Right cardiac atrium (tissue), 5 donors: ENCODE results near the gene VAT1L. TPM values are rescaled to one million over a fixed set of nuclear protein-coding genes. Genes with fewer than 3 reads are reported as not detected.

ENCODE experiments used
- ATAC-seq, 2 donors: fragments of 200-7000 bp; cut with Tn5 transposase; one replicate each; pipeline versions ENCODE4 v1.8.0 to v1.9.1; 2020; ENCODE audit warnings: moderate library complexity in 2 of 2, mild to moderate bottlenecking in 1 of 2
- DNase-seq, 3 donors: peaks; one replicate each; pipeline ENCODE4 v3.0.0-alpha.2; 2020
- H3K27ac ChIP-seq: one replicate; pipeline ENCODE4 v1.5.1; 2013; ENCODE audit warnings: mild to moderate bottlenecking, low read length, control low read depth, moderate library complexity
- H3K27me3 ChIP-seq: one replicate; pipeline ENCODE4 v1.6.1; 2013; ENCODE audit not compliant: control insufficient read depth, insufficient read depth
- H3K4me1 ChIP-seq: one replicate; pipeline ENCODE4 v1.6.1; 2013; ENCODE audit warnings: low read length; ENCODE audit not compliant: control insufficient read depth, insufficient read depth
- H3K4me3 ChIP-seq: one replicate; pipeline ENCODE4 v1.5.1; 2013; ENCODE audit warnings: low read length, control low read depth
- H3K9me3 ChIP-seq: one replicate; pipeline ENCODE4 v1.6.1; 2013; ENCODE audit warnings: low read length; ENCODE audit not compliant: control insufficient read depth
- WGBS: extraction: QIAGEN DNeasy Blood & Tissue Kit; methylation state at CpG from one replicate; pipeline ENCODE4 v1.1.7; 2013; 5-methylcytosine and 5-hydroxymethylcytosine counted together
- intact Hi-C, 4 donors: fragments of 100-400 bp; cut with DNase I; formaldehyde crosslinking; loops; one replicate each; pipeline versions ENCODE4 v1.11.0 to v1.14.0; 2022 to 2023
- polyA plus RNA-seq: library from polyadenylated mRNA; stranded (reverse); fragments of 200-250 nt; gene quantifications from one replicate; pipeline ENCODE4 v1.2.3, GENCODE V29; 2013
- total RNA-seq, 4 donors: library from RNA; stranded (reverse); fragmentation: NEBNext Ultra II Directional; extraction: Animal tissue kit (Norgen Biotek cat#: 25700); gene quantifications; one replicate each; pipeline ENCODE4 v1.2.1, GENCODE V29; 2021
- donor health status: healthy with polysubstance abuse.
- donor health status: DM: no; HTN: yes; CAD: no.
- donor health status: DM: no; HTN: no; CAD: no.
- donor health status: DM: no; HTN: yes; CAD: no; lungs with severe emphysema.
- donor health status: DM: yes; HTN: yes; CAD: no.

Gene VAT1L
- total and polyA plus RNA-seq, 5 donors, result 7.7 to 40.3 (median 14.5) TPM

DNA sequence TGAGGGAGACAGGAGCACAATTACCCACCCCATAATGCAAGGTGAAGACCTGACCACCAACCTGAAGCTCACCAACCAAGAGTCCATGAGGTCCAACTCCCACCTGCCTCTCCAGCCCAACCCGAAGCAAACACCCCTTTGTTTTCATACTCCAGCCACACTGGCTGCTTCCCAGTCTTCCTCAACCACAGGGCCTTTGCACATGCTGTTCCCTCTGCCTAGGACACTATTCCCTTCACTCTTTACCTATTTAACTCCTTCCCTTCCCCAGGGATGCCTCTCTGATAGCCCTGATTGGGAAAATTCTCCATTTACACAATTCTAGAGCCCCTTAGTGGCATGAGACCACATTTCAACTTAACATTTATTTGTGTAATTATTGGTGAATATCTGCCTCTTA lies 86.0 kb downstream of the VAT1L start:
- no peak overlapping the region for H3K4me3 ChIP-seq
- H3K27ac ChIP-seq, result no peak overlapping the region
- H3K4me1 ChIP-seq, result peaks cover 7% of the 10 kb centered on the region
- intact Hi-C loops, result no loop called here
- WGBS, result 81% methylated on average over 1 of the region's 1 CpG
- ATAC-seq, result no peak
- no peaks in the 10 kb centered on the region for H3K9me3 ChIP-seq
- no peak for DNase-seq
- H3K27me3 ChIP-seq, result no peaks in the 10 kb centered on the region

DNA sequence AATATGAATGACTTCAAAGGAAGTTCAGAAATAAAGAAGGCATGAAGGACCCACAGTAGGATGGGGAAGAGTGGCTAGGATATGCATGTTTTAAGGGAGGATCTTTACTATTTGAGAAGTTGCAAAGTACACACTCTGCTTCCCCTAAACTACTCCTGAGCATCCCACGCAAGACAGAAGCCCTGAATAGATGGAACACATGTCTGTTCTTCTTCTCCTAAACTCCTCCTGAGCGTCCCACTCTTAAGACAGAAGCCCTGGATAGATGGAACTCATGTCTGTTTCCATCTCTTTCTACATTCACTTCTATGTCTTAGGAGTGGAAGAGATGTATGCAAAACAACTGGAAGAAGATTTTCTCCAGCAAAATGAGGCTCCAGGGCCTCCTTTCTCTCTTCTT lies 88.4 kb downstream of the VAT1L start:
- WGBS, result 93% methylated on average over 2 of the region's 2 CpGs
- no peaks in the 10 kb centered on the region for H3K27me3 ChIP-seq
- intact Hi-C loops, result no loop called here
- DNase-seq (no peak), ATAC-seq (no peak)
- no peaks in the 10 kb centered on the region for H3K9me3 ChIP-seq
- no peak overlapping the region for H3K4me3 ChIP-seq
- no peak overlapping the region for H3K27ac ChIP-seq
- H3K4me1 ChIP-seq, result peaks cover 2% of the 10 kb centered on the region

DNA sequence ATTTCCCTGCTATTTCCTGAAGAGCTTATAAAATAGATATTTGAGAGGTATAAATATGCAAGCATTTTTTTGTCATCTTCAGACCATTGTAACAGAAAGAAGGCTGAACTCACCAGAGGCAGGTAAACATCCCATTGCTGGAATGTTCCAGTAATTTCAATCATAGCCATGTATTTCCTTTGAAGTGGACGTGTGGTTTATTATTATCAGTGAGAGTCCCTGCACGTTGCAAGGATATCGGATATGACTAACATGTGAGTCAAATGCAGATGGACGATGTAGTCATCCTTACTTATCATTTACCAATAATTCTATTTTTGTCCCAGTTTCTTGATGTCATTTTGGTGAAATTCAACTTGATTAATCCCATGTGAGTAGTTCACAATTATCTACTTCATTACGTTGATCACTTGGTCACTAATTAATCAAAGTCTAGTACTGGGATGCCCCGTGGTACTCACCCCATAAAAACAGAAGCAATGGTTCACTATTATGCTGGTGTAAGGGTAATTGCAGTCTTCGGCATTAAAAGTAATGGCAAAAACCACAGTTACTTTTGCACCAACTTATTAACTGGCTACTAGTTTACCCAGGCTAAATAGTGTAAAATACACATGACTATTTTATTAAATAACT lies 89.5 kb downstream of the VAT1L start:
- no peak for ATAC-seq
- intact Hi-C loops, result no loop called here
- 69% methylated on average over 7 of the region's 7 CpGs for WGBS

DNA sequence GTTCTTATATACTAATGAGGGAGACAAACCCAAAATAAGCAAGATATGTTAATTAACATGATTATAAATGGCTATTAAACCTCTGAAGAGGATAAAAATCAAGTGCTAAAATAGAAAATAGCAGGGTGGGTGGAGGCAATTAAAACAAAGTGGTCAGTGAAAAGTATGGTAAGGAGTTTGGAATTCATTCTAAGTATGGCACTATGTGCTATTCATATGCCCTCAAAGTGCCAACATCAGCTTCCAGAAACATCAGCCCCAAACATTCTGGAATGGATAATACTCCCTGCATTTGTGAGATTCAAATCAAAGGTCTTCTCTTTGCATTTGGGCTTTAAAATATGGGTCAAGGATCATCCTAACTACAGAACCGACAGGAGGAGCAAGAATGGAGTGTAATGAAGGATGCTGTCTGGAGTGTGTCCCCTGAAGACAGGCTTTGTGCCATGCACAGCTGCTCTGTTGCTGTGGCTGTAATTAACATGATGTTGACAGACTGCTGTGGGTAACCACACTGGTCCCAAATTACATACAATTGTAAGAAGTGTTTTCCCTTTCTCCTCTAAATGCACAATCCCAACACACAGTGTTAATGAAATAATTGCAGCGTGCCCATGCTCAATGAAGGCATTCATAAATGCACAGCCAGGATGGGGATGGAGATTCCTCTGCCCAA lies 93.1 kb downstream of the VAT1L start:
- WGBS, result 56% methylated on average over 2 of the region's 2 CpGs
- ATAC-seq (no peak), DNase-seq (no peak)
- H3K9me3 ChIP-seq, result no peaks in the 10 kb centered on the region
- peak overlapping the region; percentile 8 for H3K27ac ChIP-seq
- no peaks in the 10 kb centered on the region for H3K27me3 ChIP-seq
- H3K4me3 ChIP-seq, result no peak overlapping the region
- intact Hi-C loops, result no loop called here
- no peaks in the 10 kb centered on the region for H3K4me1 ChIP-seq

More for the DNA sequence above, 89.5 kb downstream of the VAT1L start:
- no peak for DNase-seq
- Histone ChIP-seq H3K4me1 (no peaks in the 10 kb centered on the region), H3K9me3 (no peaks in the 10 kb centered on the region), H3K27me3 (no peaks in the 10 kb centered on the region), H3K27ac (no peak overlapping the region), H3K4me3 (no peak overlapping the region)

DNA sequence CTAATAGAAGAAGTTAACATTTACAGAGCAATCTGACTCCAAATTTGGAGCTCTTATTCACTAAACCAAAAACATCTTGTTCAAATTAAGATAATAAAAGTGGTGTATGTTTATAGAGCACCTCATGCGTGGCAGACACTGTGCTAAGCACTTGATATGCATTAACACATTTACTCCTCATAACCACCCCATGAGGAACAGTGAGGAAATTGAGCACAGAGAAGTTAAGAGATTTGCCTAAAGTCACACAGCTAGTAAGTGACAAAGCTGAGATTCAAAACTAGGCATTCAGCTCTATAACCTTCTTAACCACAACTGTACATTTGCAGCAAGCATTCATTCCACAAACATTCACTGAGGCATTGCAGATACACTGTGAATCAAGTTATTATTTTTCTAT lies 94.0 kb downstream of the VAT1L start:
- Histone ChIP-seq H3K4me3 (no peak overlapping the region), H3K4me1 (no peaks in the 10 kb centered on the region), H3K9me3 (no peaks in the 10 kb centered on the region), H3K27ac (no peak overlapping the region), H3K27me3 (no peaks in the 10 kb centered on the region)
- DNase-seq (no peak), ATAC-seq (no peak)
- intact Hi-C loops, result no loop called here
- WGBS, result 56% methylated on average over 1 of the region's 1 CpG

DNA sequence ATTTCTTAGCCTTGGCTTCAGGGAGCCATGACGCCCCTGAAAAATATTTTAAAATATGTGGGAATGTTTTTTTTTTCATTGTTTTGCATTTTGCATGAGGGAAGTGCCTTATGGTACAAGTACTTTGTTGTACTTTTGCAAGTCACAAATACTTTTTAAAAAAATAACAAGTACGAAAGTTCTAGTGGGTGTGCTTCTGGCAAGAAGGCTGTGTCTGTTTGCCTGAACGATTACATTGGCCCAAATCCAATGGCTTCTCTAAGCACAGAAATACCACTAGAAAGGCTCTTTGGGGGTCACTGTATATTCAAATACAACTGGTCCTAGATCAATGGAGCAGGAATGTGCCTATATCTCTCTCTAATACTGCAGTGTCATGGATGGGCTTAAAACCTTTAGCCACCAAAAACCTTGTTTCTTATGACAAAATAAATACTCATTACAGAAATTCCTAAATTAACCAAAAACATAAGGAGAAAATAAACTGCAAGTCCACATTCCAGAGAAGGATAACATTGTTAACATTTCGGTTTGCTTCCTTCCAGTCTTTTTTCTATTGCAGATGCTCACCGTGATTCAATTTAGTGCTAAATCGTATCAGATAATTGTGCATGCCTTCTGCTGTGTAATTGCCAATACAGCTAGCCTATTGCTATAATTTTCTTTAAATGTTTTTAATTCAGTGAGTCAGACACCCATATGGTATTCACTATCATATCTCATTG lies 97.4 kb downstream of the VAT1L start:
- no peaks in the 10 kb centered on the region for H3K9me3 ChIP-seq
- ATAC-seq (no peak), DNase-seq (no peak)
- no peaks in the 10 kb centered on the region for H3K27me3 ChIP-seq
- intact Hi-C loops, result no loop called here
- H3K4me3 ChIP-seq, result no peak overlapping the region
- no peaks in the 10 kb centered on the region for H3K4me1 ChIP-seq
- no peak overlapping the region for H3K27ac ChIP-seq
- 57% methylated on average over 6 of the region's 6 CpGs for WGBS

DNA sequence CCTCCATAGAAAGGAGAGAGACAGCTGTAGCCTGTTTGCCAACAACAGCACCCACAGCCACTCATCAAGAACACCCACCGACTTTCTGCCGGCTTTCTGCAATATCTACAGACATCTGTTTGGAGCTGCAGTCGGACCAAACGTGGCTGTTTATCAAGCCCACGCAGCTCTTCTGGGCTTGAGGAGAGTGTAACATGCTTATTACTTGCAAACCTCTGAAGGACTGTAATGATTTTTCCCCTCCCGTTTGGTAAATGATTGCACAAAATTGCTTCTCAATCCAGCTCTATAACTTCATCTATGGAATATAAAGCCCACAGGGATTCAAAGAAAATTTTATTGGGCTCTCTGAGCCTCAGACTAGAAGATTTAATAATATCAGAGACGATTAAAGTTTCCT lies 100.5 kb downstream of the VAT1L start:
- intact Hi-C loops, result no loop called here
- no peaks in the 10 kb centered on the region for H3K4me1 ChIP-seq
- H3K4me3 ChIP-seq, result no peak overlapping the region
- no peaks in the 10 kb centered on the region for H3K9me3 ChIP-seq
- WGBS, result 34% methylated on average over 7 of the region's 7 CpGs
- H3K27me3 ChIP-seq, result no peaks in the 10 kb centered on the region
- H3K27ac ChIP-seq, result no peak overlapping the region
- no peak for DNase-seq
- ATAC-seq, result no peak

DNA sequence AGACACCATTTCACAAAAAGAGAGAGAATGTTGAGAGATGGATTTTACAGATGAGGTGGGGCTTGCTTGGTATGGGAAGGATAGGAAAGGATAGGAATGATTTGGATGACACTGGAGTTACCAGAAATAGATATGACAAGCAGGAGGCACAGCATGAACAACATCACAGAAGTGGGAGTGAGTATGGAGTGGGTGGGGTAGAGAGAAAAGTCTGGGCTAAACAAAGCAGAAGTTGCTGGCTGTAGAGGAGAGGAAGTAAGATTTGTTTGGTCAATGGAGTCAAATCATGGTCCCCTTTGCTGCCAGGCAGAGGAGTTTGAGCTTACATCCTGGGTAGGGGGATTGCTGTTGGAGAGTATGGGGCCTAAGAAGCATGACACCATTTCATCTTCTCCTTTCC lies 101.7 kb downstream of the VAT1L start:
- ATAC-seq (no peak), DNase-seq (no peak)
- Histone ChIP-seq H3K4me1 (no peaks in the 10 kb centered on the region), H3K27ac (no peak overlapping the region), H3K4me3 (no peak overlapping the region), H3K27me3 (no peaks in the 10 kb centered on the region), H3K9me3 (no peaks in the 10 kb centered on the region)
- intact Hi-C loops, result no loop called here

DNA sequence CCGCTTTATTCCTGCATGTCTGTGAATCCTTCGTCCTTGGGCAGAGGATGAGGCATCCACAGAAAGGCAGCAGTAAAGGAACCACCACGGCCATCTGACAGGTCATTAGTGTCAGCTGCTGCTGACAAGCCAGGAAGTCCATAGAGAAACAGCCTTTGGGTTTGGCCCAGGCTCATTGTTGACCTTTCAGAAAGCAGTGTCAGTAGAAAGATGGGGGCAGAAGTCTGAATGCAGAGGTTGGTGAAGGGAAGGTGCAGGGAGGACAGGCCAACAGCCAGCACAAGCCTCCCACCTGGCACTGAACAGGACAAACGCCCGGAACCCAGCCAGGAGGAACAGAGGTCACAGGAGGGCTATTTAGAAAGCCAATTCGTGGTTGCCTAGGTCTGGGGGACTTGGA lies 105.8 kb downstream of the VAT1L start:
- H3K27ac ChIP-seq, result no peak overlapping the region
- ATAC-seq (peak in 1 of 2 donors; percentile 32), DNase-seq (no peak)
- H3K4me1 ChIP-seq, result peaks cover 3% of the 10 kb centered on the region
- no peak overlapping the region for H3K4me3 ChIP-seq
- intact Hi-C loops, result no loop called here
- WGBS, result 53% methylated on average over 6 of the region's 6 CpGs
- H3K27me3 ChIP-seq, result no peaks in the 10 kb centered on the region
- no peaks in the 10 kb centered on the region for H3K9me3 ChIP-seq

DNA sequence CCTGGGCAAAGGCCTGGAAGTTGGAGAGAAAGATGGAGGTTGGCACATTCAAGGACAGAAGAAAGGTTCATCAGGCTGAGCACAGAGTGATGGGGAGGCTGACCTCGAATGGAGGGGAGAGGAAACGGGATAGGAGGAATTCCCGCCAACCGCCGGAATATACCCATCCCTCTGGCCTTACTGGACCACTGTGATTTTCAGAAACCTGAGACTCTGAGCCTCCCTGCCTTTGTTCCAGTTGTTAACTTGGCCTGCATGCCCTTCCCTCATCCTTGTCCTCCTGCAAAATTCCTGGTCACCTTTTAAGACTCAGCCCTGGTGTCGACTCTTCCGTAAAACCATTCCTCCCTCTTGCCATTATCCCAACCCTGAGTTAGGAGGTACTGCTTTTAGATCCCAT lies 107.6 kb downstream of the VAT1L start:
- WGBS, result 82% methylated on average over 7 of the region's 7 CpGs
- H3K4me3 ChIP-seq, result no peak overlapping the region
- DNase-seq, result no peak
- no peak for ATAC-seq
- no peaks in the 10 kb centered on the region for H3K27me3 ChIP-seq
- H3K4me1 ChIP-seq, result peaks cover 3% of the 10 kb centered on the region
- intact Hi-C loops, result no loop called here
- H3K27ac ChIP-seq, result no peak overlapping the region
- H3K9me3 ChIP-seq, result no peaks in the 10 kb centered on the region

DNA sequence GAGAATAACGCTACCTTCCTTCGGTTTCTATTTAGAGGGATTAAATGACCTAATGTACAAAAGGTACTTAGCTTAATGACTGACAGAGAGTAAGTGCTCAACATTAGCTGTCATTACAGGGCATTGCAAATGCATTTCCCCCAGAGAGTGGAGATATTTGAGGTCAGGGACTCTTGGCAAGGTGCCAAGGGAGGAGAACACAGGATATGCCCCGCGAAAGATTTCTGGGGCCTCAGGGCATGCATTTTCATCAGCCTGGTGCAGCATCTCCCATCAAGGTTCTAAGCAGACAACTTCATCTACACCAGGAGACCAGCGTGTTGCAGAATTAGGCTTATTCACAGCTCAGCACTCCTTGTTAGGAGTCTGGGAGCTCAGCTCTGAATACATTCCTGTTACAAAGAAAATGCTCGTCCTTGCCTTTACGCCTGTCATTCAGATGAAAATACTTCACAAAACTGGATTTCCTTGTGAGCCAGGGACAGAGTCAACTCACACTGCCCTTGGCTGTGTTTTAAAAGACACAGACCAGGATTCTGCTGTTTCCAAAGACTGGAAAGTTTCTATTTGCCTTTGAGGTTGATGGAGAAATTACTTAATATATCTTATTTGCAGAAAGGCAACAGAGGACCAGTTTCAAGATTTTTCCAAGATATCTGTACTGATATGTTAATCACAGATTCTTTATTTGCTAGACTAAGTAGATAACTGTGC lies 108.2 kb downstream of the VAT1L start:
- Histone ChIP-seq H3K4me3 (no peak overlapping the region), H3K27me3 (no peaks in the 10 kb centered on the region), H3K9me3 (no peaks in the 10 kb centered on the region), H3K4me1 (peaks cover 3% of the 10 kb centered on the region), H3K27ac (no peak overlapping the region)
- no peak for DNase-seq
- WGBS, result 23% methylated on average over 7 of the region's 7 CpGs
- intact Hi-C loops, result no loop called here
- no peak for ATAC-seq
